ENCODE data around the gene PIK3R1. TPM values are rescaled to one million over a fixed set of nuclear protein-coding genes. Genes with fewer than 3 reads are reported as not detected.
A peak's percentile ranks its signal among the peaks of the same experiment; 100 is the strongest.

The PIK3R1 gene
- total and polyA plus RNA-seq, 3 donors from 2014 or later: 16.9 to 63.7 (median 48.1) TPM

- no peaks in the 10 kb centered on the region for H3K27me3 ChIP-seq
- TF ChIP-seq POLR2A (IDR thresholded peaks at IDR 0.05) (no peak), CTCF (IDR thresholded peaks at IDR 0.05) (no peak)
- no peak for DNase-seq
- H3K4me1 ChIP-seq: peaks cover 15% of the 10 kb centered on the region
- 80 to 82% methylated on average over 4 of the region's 4 CpGs for WGBS, 2 donors
- no peak overlapping the region for H3K4me3 ChIP-seq
- no peaks in the 10 kb centered on the region for H3K36me3 ChIP-seq (ENCODE audit: low read depth, missing control alignments)
- intact Hi-C loops (cut with DNase I; ENCODE audit: low total_unique reads): no loop called here
- no peaks in the 10 kb centered on the region for H3K9me3 ChIP-seq
- H3K27ac ChIP-seq: no peak overlapping the region
Measured at GRCh38 chr5:68283766-68284165, 68.2 kb downstream of the PIK3R1 start.

GRCh38 chr5:68285075-68285840, 69.7 kb downstream of the PIK3R1 start:
- DNase-seq: no peak
- TF ChIP-seq POLR2A (IDR thresholded peaks at IDR 0.05): no peak
- TF ChIP-seq CTCF (IDR thresholded peaks at IDR 0.05): no peak
- WGBS, 2 donors: 80 to 87% methylated on average over 3 of the region's 3 CpGs
- H3K9me3 ChIP-seq: no peaks in the 10 kb centered on the region
- H3K27me3 ChIP-seq: no peaks in the 10 kb centered on the region
- intact Hi-C loops (cut with DNase I; ENCODE audit: low total_unique reads): no loop called here
- H3K4me1 ChIP-seq: peaks cover 30% of the 10 kb centered on the region
- H3K4me3 ChIP-seq: no peak overlapping the region
- H3K27ac ChIP-seq: peak overlapping the region in 1 of 2 donors; percentile 4
- H3K36me3 ChIP-seq (ENCODE audit: low read depth, missing control alignments): no peaks in the 10 kb centered on the region

GRCh38 chr5:68285851-68286611, 70.5 kb downstream of the PIK3R1 start:
- intact Hi-C loops (cut with DNase I; ENCODE audit: low total_unique reads): no loop called here
- peaks cover 37% of the 10 kb centered on the region for H3K4me1 ChIP-seq

GRCh38 chr5:68286612-68286912, 71.0 kb downstream of the PIK3R1 start:
- WGBS, 2 donors: 31 to 35% methylated on average over 1 of the region's 1 CpG

More at GRCh38 chr5:68285851-68286611, 70.5 kb downstream of the PIK3R1 start:
- Histone ChIP-seq H3K27me3 (no peaks in the 10 kb centered on the region), H3K27ac (peak overlapping the region; percentile 4 to 12), H3K9me3 (no peaks in the 10 kb centered on the region), H3K4me3 (no peak overlapping the region), H3K36me3 (ENCODE audit: low read depth, missing control alignments) (no peaks in the 10 kb centered on the region)
- WGBS, 2 donors: 28 to 29% methylated on average over 4 of the region's 4 CpGs
- no peak for DNase-seq
- TF ChIP-seq POLR2A (IDR thresholded peaks at IDR 0.05) (no peak), CTCF (IDR thresholded peaks at IDR 0.05) (peak; percentile 72 to 78 (median 73))

More at GRCh38 chr5:68286612-68286912, 71.0 kb downstream of the PIK3R1 start:
- TF ChIP-seq POLR2A (IDR thresholded peaks at IDR 0.05) (no peak), CTCF (IDR thresholded peaks at IDR 0.05) (no peak)
- no peak overlapping the region for H3K4me3 ChIP-seq
- no peaks in the 10 kb centered on the region for H3K9me3 ChIP-seq
- intact Hi-C loops (cut with DNase I; ENCODE audit: low total_unique reads): no loop called here
- H3K4me1 ChIP-seq: peaks cover 42% of the 10 kb centered on the region
- H3K27me3 ChIP-seq: no peaks in the 10 kb centered on the region
- H3K36me3 ChIP-seq (ENCODE audit: low read depth, missing control alignments): no peaks in the 10 kb centered on the region
- H3K27ac ChIP-seq: no peak overlapping the region
- DNase-seq: no peak
